Stimulated activated CD4-positive, alpha-beta T cell treated with anti-CD3 and anti-CD28 coated beads, Interleukin-4, amount 100 ng/mL, for 24 hours (primary cell): Measurements from ENCODE around the gene RSPO1.
A peak's percentile ranks its signal among the peaks of the same experiment; 100 is the strongest.
"Not testable (repeated sequence)": the region's sequence is repeated elsewhere in the genome, so short reads cannot be mapped to it uniquely, and the experiment has no call there.

Experiments
- DNase-seq: peaks from one replicate; pipeline ENCODE4 v3.0.0-alpha.2; 2020

The RSPO1 gene

GRCh38 chr1:37612186-37612585, 22.5 kb downstream of the RSPO1 start:
- no peak for DNase-seq

GRCh38 chr1:37609994-37610393, 24.7 kb downstream of the RSPO1 start:
- no peak for DNase-seq

DNA sequence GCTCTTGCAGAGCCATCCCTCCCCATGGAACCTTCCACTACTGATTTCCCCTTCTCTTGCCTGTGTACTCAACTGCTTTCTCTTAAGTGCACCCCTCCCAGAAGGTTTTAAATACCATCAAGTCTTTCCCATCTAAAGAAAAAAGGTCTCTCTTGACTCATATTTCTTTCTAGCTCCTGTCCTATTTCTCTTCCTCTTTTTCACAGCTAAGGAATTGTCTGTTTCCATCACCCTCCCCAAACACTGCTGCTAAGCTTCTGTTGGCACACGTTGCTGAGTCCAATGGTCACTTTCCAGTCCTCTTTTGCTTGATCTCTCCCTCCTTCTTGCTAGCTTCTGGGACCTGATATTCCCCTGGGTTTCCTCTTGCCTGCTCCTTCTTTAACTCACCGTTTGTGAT, 25.7 kb downstream of the RSPO1 start:
- DNase-seq: no peak

DNA sequence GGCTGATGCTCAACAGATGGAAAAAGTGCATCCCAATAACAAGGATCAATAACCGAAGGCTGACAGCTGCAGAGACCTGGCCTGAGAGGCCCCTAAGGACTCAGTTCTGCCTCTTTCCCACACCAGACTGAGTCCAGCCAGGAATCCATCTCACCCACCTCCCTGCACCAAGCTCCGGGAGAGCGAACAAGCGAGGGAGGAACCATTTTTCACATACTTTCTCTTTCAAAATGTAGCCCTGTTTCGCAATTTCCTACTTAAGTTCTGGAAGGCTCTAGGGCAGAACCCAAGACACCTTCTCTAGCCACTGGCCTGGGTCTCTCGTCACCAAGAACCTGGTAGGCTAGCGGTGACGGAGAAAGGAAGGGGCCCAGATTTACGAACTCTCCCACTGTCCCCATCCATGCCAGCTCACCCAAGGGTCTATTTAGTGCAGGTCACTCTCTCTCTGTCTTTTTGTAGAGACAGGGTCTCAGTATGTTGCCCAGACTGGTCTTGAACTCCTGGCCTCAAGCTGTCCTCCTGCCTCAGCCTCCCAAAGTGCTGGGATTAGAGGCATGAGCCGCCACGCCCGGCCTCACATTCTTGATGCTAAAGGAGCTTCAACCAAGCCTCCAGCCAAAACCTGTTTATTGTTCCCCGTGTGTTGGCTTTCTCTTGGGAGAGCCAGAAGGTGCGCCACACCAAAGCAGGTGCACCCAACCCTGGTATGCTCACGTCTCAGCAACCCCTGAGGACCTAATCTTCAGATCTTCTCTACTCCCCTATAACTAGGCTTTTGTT, 28.0 kb downstream of the RSPO1 start:
- DNase-seq: no peak

- DNase-seq: no peak
These were observed 28.8 kb downstream of the RSPO1 start for GRCh38 chr1:37605806-37606474.

DNA sequence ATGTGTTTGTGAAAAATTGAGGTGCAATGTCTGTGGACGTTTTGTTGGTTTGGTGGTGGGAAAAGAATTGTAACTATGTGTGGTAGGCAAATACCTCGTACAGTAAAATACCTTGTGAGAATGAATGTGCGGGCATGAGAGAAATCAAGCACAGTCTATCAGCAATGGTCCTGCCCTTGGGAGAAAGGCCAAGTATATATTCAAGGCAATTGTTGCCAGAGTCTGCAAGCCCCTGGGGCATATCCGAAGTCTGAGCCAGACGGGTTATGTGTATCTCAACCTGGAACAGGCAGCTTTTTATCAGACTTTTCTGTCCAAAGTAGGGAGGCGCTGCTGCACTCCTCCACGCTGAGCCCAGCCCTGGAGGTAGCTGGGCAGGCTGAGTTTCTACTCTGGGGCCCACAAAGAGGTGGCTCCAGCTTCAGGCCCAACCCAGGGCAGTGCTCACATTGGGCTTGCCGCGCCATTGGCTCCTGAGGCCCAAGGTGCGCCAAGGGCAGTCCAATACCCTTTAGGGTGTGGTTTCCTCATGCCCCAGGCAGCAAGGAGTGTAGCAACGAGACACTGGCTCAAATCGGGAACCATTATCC, 29.5 kb downstream of the RSPO1 start:
- DNase-seq: no peak

DNA sequence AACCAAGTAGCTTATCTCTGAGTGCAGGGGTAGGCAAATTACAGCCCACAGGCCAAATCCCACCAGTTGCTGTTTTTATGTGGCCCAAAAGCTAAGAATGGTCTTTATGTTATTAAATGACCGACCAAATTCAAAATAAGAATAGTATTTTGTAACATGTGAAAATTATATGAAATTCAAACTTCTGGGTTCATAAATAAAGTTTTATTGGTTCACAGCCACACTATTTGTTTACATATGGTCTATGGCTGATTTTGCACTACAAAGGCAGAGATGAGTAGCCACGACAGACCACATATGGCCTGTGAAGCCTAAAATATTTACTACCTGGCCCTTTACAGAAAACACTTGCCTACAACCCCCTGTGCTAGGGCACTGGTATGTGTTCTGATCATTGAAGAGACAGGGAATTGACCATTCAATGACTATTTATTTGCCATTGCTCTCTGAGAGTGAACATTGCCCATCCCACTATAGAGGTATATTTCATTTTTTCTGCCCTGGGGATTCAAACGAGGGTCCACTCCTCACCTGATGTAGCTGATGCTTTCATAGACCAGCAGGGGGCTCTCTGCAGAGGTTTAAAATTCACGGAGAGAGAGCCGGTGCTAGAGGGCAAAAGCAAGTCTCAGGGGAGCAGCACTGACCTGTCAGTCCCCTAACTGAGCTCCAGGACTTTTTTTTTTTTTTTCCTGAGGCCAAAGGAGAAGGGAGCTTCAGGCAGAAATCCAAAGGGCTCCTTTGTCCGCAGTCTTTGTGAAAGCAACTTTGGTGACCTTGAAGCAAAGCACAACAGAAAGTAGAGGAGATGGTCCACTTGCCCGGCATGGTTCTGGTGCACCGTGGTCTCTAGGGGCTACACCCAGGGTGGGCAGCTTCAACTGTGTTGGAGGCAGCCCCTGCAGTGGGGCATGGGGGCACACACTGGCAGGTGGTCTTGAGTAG, 31.7 kb downstream of the RSPO1 start:
- peak; percentile 43 for DNase-seq

DNA sequence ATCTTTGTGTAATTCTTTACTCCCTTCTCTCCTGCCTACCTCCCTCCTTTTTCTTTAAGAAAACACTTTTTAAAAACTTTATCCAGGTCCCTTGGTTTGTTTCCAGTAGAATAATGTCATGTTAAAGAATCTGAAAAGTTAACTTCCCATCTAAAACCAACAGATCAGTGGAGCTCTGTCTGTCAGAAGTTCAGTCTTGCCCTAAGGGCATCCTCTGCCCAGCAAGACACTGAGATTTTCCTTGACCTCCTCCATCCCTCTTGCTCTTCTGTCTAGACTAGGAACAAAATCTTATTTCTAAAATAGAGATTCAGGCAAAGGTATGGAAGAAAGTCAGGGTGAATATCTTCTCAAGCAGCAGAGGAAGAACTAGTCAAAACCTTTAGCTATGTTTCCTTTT, 33.3 kb downstream of the RSPO1 start:
- no peak for DNase-seq

DNA sequence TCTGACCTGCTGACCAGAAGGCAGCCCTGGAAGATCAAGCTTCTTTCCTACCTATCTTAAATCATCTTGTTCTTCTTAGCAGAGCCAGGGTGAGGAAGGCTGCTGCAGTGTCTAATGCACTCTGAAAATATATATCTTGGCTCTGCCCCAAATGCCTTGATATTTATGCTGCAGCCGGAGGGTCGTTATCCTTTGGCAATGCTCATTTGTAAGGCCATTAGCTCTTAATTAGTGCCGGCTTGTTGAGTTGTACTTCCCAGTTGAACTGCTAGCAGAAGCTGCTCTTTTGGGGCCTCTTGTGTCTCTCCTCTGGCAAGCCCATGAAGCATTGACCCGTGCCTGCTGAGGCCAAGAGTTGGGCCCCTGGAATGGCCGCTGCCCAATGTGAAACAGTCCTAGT, 34.8 kb downstream of the RSPO1 start:
- no peak for DNase-seq

GRCh38 chr1:37596182-37596667, 38.5 kb downstream of the RSPO1 start:
- DNase-seq: no peak

DNA sequence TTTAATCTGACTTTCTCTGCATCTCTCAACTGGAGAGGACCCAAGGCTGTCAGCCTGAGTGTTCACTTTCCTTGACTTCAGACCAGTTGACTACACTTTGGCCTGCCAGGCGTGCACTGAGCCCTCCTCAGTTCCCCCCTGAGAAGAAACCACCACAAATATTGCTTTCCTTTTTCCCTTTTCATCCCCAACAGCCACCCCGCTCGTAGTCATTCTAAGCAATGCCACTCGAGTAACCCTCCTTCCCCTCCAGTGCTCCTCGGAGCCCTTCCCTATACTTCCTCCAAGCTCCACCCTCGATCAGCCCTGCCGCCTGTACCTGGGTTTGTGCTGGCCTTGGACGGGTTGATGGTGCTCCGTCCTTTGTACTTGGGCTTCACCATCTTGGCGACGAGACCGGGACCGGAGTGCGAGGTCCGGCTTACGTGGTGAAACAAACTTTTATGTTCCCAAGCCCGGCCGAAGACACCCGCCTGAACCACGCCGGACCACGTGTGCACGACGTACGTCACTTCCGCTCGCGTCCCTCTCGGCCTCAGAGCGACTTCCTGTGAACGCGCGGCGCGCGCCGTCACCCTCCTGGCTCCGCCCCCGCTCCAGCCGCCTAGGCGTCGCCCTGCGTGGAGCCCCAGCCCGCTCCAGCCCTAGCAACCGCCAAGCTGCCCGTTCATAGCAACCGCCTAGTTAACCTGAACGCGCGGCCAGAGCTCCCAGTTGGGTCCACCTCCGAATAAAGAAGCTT, 39.1 kb downstream of the RSPO1 start, which contains the start of gene GNL2:
Gene GNL2 (minus strand): TSS at position 498 of the 742 bp plus-strand sequence. CDS start 115 bp downstream, at position 383.
- DNase-seq: peak; percentile 96

- no peak for DNase-seq
These were observed 41.0 kb downstream of the RSPO1 start for GRCh38 chr1:37593726-37594125.

- no peak for DNase-seq
These were observed 45.8 kb downstream of the RSPO1 start for GRCh38 chr1:37588939-37589338.

DNA sequence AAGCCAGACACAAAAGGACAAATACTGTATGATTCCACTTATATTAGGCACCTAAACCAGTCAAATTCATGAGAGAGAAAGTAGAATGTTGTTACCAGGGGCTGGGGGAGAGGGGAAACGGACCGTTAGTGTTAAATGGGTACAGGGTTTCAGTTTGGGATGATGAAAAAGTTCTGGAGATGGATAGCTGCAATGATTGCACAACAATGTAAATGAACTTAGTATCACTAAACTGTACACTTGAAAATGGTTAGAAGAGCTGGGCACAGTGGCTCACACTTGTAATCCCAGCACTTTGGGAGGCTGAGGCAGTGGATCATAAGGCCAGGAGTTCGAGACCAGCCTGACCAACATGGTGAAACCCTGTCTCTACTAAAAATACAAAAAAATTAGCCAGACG, 50.1 kb downstream of the RSPO1 start:
- DNase-seq: not testable (repeated sequence)

DNA sequence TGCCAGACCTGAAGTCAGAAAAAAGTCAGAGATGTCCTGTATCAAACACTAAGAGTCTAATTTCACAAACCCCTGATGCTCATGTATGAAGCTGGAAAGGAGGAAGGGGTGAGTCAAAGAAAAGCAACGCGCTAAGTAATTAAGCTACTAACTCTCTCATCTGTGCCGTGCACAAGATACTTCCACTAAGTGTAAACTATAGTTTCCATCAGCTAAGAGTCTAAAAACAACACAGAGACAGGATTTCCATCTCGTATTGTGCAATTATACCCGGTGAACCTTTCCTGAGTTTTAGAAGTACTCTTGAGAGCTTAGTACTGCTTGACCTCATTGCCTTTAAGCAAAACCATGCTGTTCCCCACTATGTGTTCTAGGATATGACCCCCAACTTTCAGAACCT, 59.0 kb downstream of the RSPO1 start:
- no peak for DNase-seq

DNA sequence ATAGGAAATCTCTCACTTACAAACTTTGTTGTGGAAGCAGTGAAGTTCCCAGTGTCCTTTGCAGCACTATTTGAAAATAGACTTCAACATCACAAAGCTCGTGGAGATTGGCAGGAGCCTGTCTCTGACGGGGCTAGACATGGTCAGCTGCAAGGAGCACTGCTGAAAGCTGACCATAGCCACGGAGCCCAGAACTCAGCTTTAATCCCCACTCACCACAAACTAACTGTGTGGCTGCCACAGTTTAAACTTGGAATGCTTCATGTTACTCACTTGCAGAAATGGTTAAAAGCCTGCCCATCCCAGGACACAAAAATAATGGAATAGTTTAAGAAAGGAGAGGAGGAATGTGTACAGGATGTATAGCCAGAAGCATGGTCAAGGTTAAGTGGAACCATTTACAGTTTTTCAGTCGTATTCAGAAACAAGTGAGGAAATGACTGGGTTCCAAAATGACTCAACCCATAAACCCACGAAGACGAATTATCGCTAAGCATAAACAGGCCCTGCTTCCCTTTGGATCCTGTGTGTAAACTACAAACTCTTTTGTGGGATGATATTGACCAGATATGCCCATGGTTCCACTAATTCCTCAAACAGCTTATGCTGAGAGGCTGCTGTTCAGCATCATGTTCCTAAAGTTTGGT, 59.7 kb downstream of the RSPO1 start:
- DNase-seq: peak; percentile 6

- no peak for DNase-seq
These were observed 64.0 kb downstream of the RSPO1 start for GRCh38 chr1:37570528-37571334.

- DNase-seq: no peak
These were observed 67.7 kb downstream of the RSPO1 start for GRCh38 chr1:37567023-37567422.

- no peak for DNase-seq
These were observed 69.8 kb downstream of the RSPO1 start for GRCh38 chr1:37564892-37565291.

DNA sequence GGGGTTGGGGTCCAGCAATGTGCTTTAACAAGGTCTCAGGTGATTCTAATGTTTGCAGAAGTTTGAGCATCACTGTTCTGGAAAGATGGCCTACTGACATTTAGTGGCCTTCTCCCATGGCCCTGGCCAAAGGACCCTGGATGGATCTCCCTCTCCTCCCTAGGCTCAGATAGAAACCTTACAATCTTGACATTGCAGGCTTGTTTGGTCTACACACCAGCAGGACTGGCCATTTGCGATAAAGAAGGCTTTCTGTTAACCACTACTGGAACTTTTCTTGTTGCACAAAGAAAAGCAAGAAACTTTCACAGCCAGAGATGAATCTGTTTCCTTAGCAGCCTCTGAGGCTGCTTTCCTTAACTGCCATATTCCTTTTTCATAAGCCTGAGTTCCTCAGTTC, 71.7 kb downstream of the RSPO1 start:
- no peak for DNase-seq
